Colonic mucosa (tissue), 4 donors: ENCODE results near the gene ZNF835. TPM values are rescaled to one million over a fixed set of nuclear protein-coding genes. Genes with fewer than 3 reads are reported as not detected.

Experiments used
- DNase-seq: peaks from one replicate; pipeline ENCODE4 v3.0.0-alpha.2; 2020
- H3K27ac ChIP-seq: fragments of 200-600 bp; one replicate; pipeline ENCODE4 v1.8.0; 2021
- H3K27me3 ChIP-seq: fragments of 200-600 bp; one replicate; pipeline ENCODE4 v1.8.0; 2021
- H3K36me3 ChIP-seq: fragments of 200-600 bp; one replicate; pipeline ENCODE4 v1.8.0; 2021
- H3K4me1 ChIP-seq: fragments of 200-600 bp; one replicate; pipeline ENCODE4 v1.8.0; 2021; ENCODE audit warnings: mild to moderate bottlenecking
- H3K4me3 ChIP-seq: fragments of 200-600 bp; one replicate; pipeline ENCODE4 v1.8.0; 2021
- H3K9ac ChIP-seq, 2 donors: one replicate each; pipeline ENCODE4 v1.7.0; 2013; ENCODE audit warnings: control low read depth in 2 of 2, low read depth in 2 of 2, low read length in 2 of 2
- H3K9me3 ChIP-seq: fragments of 200-600 bp; one replicate; pipeline ENCODE4 v1.8.0; 2021
- CTCF ChIP-seq: fragments of 200-600 bp; IDR thresholded peaks from one replicate; pipeline ENCODE4 v1.8.0; 2022; ENCODE audit warnings: antibody characterized with exemption, mild to moderate bottlenecking
- intact Hi-C: fragments of 100-400 bp; cut with DNase I; formaldehyde crosslinking; loops from one replicate; pipeline ENCODE4 v1.14.1; 2022
- total RNA-seq, 2 donors: library from RNA; stranded (reverse); fragmentation: NEBNext Ultra II Directional in 1 of 2; extraction: Animal tissue kit (Norgen Biotek cat#: 25700) in 1 of 2; gene quantifications; one replicate each; pipeline ENCODE4 v1.2.1, GENCODE V29; 2021
- donor health status: healthy.
- donor health status: DM: no; HTN: no; CAD: no.
- donor health status: DM: no; HTN: no; CAD: no.

The ZNF835 gene
- total RNA-seq, 2 donors from 2014 or later: 1.1 to 1.3 TPM

- no peaks in the 10 kb centered on the region for H3K9me3 ChIP-seq
- no peaks in the 10 kb centered on the region for H3K36me3 ChIP-seq
- intact Hi-C loops: no loop called here
- TF ChIP-seq CTCF: no peak
- no peaks in the 10 kb centered on the region for H3K4me1 ChIP-seq
- no peak overlapping the region for H3K9ac ChIP-seq
- H3K4me3 ChIP-seq: no peak overlapping the region
- DNase-seq: no peak
- H3K27me3 ChIP-seq: no peaks in the 10 kb centered on the region
- no peak overlapping the region for H3K27ac ChIP-seq
Observed at GRCh38 chr19:56707821-56708220, 36.3 kb upstream of the ZNF835 start.

GRCh38 chr19:56705939-56706338 lies 34.4 kb upstream of the ZNF835 start:
- no peak overlapping the region for H3K27ac ChIP-seq
- no peaks in the 10 kb centered on the region for H3K36me3 ChIP-seq
- H3K4me1 ChIP-seq: no peaks in the 10 kb centered on the region
- TF ChIP-seq CTCF: no peak
- H3K9ac ChIP-seq: no peak overlapping the region
- DNase-seq: no peak
- no peaks in the 10 kb centered on the region for H3K27me3 ChIP-seq
- no peak overlapping the region for H3K4me3 ChIP-seq
- intact Hi-C loops: no loop called here
- H3K9me3 ChIP-seq: no peaks in the 10 kb centered on the region

- no peak for TF ChIP-seq CTCF
- Histone ChIP-seq H3K36me3 (no peaks in the 10 kb centered on the region), H3K27ac (no peak overlapping the region), H3K9ac (no peak overlapping the region), H3K27me3 (no peaks in the 10 kb centered on the region), H3K4me3 (no peak overlapping the region), H3K9me3 (no peaks in the 10 kb centered on the region), H3K4me1 (no peaks in the 10 kb centered on the region)
- DNase-seq: no peak
- intact Hi-C loops: no loop called here
Observed at GRCh38 chr19:56701895-56702294, 30.3 kb upstream of the ZNF835 start.

- no peak for TF ChIP-seq CTCF
- Histone ChIP-seq H3K9ac (no peak overlapping the region), H3K27ac (no peak overlapping the region), H3K4me1 (no peaks in the 10 kb centered on the region), H3K4me3 (no peak overlapping the region), H3K9me3 (no peaks in the 10 kb centered on the region), H3K27me3 (no peaks in the 10 kb centered on the region), H3K36me3 (no peaks in the 10 kb centered on the region)
- intact Hi-C loops: no loop called here
- no peak for DNase-seq
Observed at GRCh38 chr19:56699552-56699951, 28.0 kb upstream of the ZNF835 start.

- Histone ChIP-seq H3K27me3 (no peaks in the 10 kb centered on the region), H3K9ac (no peak overlapping the region), H3K4me3 (no peak overlapping the region), H3K9me3 (no peaks in the 10 kb centered on the region), H3K27ac (no peak overlapping the region), H3K4me1 (no peaks in the 10 kb centered on the region), H3K36me3 (no peaks in the 10 kb centered on the region)
- no peak for TF ChIP-seq CTCF
- intact Hi-C loops: no loop called here
- no peak for DNase-seq
Observed at GRCh38 chr19:56692206-56692895, 20.8 kb upstream of the ZNF835 start.
